LNCaP clone FGC (cell line): ENCODE results near the gene HDAC9.

ENCODE experiments used
- DNase-seq: peaks from one replicate; pipeline ENCODE4 v3.0.0-alpha.2; 2011; ENCODE audit warnings: low read depth
- H3K4me3 ChIP-seq: 2 replicates; pipeline ENCODE4 v1.5.1; 2011; ENCODE audit warnings: mild to moderate bottlenecking, low read depth, low read length, control low read depth
- CTCF ChIP-seq: IDR thresholded peaks from 2 replicates; pipeline ENCODE4 v1.5.1; 2012; ENCODE audit warnings: mild to moderate bottlenecking; ENCODE audit not compliant: control insufficient read depth, insufficient read depth; ENCODE audit errors: extremely low read depth

The HDAC9 gene

DNA sequence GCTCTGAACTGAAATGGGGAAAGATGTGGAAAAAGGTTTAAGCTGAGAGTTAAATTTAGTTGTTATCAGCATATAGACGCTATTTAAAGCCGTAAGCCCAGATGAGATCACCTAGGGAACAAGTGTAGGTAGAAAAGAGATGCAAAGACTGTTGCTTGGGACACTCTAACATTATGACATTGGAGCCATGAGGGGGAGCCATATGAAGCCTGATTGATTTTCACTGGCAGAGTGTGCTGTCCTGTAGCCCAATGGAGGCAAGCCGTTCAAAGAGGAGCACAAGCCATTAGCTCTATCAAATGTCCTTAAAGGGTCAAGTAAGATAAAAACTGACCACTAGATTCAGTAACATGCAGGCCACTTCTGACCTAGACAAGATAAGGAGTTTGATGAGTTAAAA lies 398.6 kb downstream of the HDAC9 start:
- no peak for TF ChIP-seq CTCF
- no peak for DNase-seq
- no peak overlapping the region for H3K4me3 ChIP-seq

DNA sequence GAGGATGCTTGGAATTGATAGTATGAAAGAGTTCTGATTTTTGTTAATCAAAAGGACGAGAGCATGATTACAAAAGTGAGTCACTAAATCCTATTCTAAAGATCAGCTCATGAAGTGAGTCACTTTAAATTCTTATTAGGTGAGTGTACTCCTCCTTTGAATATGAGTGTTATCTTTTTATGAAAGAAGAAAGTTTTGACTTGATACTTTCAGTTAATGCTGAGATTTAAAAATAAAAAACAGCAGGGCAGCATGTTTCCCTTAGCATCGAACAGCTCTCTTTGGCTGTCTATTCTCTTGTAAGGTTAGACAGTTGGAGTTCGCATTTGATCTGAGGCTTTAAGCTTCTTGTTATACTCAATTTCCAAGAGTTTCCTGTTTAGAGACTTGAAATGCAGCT lies 399.9 kb downstream of the HDAC9 start:
- TF ChIP-seq CTCF, result no peak
- DNase-seq, result no peak

DNA sequence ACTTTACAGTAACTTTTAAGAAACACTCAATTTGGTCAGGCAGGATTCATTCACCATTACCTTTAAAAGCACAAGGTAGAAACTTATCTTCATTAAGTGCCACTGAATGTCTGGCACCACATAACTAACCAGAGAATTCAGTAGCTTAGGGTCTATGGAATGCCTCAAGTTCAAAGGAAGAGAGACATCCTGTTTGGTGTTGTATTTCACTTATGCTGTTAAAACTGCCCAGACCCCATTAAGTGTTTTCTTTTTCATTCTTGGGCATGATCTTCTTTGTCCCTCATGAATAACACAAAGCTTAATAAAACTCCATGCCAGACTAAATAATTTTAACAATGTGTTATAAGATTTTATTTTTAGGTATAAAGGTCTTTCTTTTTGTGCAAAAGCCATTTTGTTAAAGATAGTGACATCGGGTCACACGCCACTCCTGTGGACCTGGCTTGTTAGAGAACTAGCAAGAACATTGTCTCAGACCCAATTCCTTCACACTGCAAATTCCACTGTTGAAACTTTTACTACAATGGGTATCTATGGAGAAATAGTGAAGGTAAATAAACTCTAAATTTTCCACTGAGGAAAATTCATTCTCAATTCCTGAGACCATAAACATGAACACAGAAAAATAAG lies 400.9 kb downstream of the HDAC9 start:
- TF ChIP-seq CTCF, result no peak
- H3K4me3 ChIP-seq, result no peak overlapping the region
- no peak for DNase-seq

More for the DNA sequence above, 399.9 kb downstream of the HDAC9 start:
- H3K4me3 ChIP-seq, result no peak overlapping the region

DNA sequence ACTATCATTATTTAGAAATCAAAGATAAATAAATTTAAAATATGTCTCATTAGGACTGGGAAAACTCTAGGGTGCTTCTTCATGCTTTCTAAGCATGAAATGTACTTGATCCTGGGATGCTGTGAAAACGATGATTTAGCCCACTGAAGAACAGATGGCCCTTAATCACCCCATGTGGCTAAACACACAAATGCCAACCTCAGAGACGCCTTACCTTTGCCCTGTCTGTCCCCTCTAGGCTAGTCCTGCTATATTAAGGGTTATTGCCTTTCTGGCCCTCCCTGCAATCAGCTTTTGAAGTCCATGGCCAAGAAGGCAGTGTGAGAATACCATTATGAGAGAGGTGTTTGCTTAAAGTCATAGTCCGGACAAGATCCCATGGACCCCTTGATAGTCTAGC lies 404.7 kb downstream of the HDAC9 start:
- no peak for DNase-seq
- no peak for TF ChIP-seq CTCF
- H3K4me3 ChIP-seq, result no peak overlapping the region

DNA sequence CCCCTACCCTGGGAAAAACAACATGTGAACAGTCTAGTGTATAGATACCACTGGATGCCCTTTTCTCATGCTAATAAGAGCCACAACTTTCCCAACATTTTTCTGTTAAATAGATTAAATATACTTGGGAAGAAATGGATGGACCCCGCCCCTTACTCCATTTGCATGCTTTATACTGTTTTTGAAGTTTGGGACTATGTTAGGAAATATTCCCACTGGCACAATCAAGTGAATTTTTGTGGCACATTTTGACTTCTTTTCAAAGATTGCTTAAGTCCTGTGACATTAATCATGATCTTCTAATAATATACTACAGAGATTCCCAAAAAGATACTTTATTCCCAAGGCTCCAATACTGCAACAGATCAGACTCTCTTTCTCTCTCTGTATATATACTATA lies 405.3 kb downstream of the HDAC9 start:
- no peak for DNase-seq
- TF ChIP-seq CTCF, result no peak
- H3K4me3 ChIP-seq, result no peak overlapping the region

GRCh38 chr7:18901351-18901750 lies 405.8 kb downstream of the HDAC9 start:
- no peak for DNase-seq
- no peak overlapping the region for H3K4me3 ChIP-seq
- TF ChIP-seq CTCF, result no peak

DNA sequence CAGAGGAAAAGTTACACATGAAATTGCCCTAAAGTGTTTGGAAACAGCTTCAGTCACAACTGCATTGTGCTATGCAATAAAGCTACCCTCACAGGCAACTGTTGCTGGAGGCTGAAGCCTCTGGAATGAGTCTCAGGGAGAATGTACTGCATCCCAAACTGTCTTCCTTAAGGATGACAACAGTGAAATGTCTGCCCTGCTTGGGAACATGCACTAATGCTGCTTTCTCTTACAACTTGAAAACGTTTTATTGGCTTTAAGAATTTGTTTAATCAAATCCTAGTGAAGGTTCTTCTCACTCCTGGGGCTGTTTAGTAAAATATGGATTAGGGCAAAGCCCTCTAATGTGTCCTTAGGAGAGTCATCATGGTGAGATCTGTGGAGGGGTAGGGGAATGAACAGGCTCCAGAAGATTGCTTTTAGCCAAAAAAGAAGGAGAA lies 406.5 kb downstream of the HDAC9 start:
- H3K4me3 ChIP-seq, result no peak overlapping the region
- no peak for TF ChIP-seq CTCF
- DNase-seq, result no peak
